NCI-H748 treated with DMSO at 0.1 percent for 48 hours (cell line): ENCODE data around the gene LHX3.
"Not testable (repeated sequence)": the region's sequence is repeated elsewhere in the genome, so short reads cannot be mapped to it uniquely, and the experiment has no call there.

ENCODE experiments used
- DNase-seq: peaks from one replicate; lab custom pipeline; 2025; lab: John Stamatoyannopoulos, UW

The LHX3 gene

GRCh38 chr9:136241542-136241941, 36.6 kb upstream of the LHX3 start:
- DNase-seq, result no peak

DNA sequence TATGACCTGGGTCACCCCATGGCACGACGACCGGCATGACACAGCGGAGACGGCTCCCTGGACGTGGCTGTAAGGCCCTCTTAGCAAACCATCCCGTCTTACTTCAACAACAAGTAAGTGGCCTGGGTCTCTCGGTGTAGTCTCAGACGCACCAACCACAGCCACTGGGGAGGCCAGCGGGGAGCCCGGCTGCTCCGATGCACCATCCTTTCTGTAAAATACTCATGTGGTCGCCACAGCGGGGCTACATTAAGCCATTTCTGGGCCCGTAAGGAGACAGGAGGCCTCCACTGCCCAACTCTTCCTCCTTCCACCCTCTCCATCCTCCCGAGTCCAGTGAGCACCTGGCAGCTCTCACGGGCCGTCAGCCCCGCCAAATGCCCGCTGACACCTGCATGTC, 36.0 kb upstream of the LHX3 start:
- no peak for DNase-seq

DNA sequence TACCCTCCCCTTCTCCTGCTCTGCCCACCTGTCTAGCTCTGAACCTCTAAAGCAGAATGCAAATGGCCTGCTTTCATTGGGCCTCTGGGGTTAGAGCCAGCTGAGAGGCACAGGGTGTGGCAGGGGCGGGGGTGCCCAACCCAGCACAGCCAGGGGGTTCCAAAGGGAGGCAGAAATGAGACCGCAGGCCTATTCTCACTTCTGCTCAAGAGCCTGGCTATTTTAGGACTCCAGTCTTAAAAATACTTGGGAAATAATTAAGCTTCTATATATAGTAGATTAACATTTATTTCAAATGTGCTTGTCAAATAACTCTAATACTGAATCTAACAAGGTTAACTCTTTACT, 35.0 kb upstream of the LHX3 start:
- DNase-seq, result no peak

DNA sequence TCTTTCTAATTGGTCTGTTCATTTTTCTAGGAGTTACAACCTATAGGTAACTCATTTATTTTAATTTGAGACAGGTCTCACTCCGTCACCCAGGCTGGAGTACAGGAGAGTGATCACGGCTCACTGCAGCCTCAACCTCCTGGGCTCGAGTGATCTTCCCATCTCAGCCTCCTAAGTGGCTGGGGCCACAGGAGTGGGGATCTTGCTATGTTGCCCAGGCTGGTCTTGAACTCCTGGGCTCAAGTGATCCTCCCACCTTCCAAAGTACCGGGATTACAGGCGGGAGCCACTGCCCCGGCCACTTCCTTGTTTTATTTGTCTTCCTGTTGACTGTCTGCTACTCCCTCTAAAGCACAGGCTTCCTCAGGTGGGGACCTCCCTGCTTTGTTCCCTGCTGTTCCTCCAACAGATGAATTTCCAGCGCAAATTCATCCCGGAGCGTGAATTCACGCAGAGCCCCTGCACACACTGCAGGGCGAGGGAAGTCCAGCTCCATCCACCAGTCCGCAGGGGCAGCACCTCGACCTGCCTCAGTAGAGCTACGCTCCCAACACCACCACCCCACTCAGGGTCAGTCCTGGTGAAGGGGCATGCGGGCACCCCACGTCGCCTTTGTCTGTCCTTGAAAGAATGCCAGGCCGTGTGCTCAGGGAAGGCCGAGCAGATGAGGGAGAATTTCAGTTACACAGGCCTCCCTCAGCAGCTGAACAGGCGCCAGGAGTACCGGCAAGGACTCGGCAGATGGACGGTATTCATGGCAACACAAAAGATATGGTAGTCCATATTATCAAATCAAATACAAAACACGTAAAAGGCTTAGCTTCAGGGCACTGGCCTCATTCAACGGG, 34.4 kb upstream of the LHX3 start:
- DNase-seq, result no peak

- no peak for DNase-seq
Observed at GRCh38 chr9:136238342-136238732, 33.4 kb upstream of the LHX3 start.

GRCh38 chr9:136237486-136238341, 32.8 kb upstream of the LHX3 start:
- no peak for DNase-seq

DNA sequence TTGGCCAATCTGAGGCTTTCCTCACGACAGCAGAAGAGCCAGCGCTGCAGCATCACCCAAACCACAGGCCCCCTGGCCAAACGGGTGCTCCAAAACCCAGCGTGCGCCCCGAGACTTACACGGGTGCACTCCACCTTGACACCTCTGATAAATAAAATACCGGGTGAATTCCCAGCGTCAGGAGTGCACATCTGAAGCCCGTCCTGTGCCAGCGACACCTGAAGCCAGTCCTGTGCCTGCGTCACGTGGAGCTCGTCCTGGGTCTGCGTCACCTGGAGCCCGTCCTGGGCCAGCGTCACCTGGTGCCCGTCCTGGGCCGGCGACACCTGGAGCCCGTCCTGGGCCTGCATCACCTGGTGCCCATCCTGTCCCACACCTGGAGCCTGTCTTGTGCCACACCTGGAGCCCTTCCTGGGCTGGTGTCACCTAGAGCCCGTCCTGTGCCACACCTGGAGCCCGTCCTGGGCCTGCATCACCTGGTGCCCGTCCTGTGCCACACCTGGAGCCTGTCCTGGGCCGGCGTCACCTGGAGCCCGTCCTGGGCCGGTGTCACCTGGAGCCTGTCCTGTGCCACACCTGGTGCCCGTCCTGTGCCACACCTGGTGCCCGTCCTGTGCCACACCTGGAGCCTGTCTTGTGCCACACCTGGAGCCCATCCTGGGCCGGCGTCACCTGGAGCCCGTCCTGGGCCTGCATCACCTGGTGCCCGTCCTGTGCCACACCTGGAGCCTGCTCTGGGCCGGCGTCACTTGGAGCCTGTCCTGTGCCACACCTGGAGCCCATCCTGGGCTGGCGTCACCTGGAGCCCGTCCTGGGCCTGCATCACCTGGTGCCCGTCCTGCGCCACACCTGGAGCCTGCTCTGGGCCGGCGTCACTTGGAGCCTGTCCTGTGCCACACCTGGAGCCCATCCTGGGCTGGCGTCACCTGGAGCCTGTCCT, 31.8 kb upstream of the LHX3 start:
- DNase-seq, result not testable (repeated sequence)

DNA sequence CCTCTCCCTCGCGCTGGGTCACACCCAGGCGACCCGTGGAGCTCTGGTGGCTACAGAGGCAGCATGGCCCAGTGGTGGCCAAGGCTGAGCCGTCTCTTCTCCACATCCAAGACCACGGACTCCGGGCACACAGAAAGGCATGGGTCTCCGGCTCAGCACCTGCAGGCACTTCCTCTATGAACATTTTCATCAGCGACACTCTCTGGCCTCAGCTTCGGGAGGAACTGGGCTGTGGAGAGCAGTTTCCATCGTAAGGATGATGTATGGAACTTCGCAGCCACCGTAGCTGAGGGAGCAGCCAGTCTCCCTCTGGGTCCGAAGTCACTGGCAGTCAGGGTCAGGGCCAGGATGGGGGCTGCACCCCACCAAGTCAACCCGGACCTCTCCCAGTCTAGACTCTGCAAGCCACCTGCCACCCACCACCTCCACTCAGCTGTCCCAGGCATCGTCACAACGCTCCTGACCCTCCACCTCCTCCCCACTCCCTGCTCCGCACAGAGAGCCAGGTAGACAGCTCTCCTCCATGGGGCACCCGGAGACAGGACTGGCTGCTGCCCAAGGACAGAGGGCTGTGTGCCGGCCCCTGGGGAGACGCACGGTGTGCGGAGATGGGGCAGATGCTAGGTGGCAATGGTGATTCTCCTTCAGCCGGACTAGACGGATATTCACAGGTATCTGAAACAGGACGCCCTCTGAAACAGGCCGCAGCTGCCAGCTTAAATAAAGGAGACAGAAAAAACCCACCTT, 31.0 kb upstream of the LHX3 start:
- no peak for DNase-seq

DNA sequence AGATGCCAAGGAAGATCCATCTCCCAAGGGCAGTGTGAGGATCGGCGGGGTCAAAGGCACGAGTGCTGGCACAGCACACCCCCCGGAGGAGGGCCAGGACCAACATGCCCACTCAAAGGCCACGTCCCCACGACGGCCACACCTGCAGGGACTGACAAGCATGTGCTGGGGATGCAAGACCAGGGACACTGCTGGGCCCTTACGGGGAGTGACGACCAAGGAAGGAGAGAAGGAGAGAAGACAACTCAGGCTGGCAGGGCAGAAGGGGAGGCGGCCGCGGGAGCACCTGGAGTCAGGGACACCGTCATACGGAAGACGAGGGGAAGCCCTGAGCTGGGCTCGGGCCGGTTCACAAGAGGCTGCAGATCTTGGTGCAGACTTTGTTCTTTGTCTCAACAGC, 30.2 kb upstream of the LHX3 start:
- no peak for DNase-seq

DNA sequence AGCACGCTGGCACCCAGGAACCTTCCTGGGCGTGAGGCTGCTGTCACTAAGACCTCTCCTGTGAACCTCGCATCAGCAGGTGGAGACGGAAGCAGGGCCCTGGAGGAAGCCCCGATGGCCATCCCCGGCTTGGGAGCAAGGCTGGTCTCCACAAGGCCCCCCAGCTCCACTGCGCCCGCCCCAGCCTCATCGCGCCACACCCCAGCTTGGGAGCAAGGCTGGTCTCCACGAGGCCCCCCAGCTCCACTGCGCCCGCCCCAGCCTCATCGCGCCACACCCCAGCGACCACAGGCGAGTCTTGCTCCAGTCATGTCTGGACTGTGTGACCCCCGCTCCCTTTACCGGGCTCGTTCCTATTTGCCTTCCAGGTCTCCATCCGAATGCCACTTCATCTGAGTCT, 29.7 kb upstream of the LHX3 start:
- DNase-seq, result no peak

DNA sequence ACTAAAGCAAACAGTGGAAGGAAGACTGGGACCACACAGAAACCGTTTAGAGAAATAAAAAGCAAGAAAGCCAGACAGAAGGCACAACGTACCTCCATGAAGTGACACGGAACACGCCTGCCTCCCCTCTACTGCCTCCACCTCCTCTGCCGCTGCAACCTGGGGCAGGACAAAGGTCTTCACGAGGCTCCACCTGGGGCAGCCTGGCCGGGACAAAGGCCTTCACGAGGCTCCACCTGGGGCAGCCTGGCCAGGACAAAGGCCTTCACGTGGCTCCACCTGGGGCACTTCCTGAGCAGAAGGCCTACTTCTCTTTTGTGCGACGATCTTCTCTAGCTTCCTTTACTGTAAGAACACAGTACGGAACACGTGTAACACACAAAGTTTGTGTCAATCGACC, 28.9 kb upstream of the LHX3 start:
- DNase-seq, result no peak

- no peak for DNase-seq
Observed at GRCh38 chr9:136233411-136233810, 28.5 kb upstream of the LHX3 start.

- no peak for DNase-seq
Observed at GRCh38 chr9:136232969-136233368, 28.0 kb upstream of the LHX3 start.

- DNase-seq, result no peak
Observed at GRCh38 chr9:136231478-136232297, 26.8 kb upstream of the LHX3 start.

GRCh38 chr9:136230773-136231172, 25.8 kb upstream of the LHX3 start:
- no peak for DNase-seq

- no peak for DNase-seq
Observed at GRCh38 chr9:136230365-136230764, 25.4 kb upstream of the LHX3 start.

DNA sequence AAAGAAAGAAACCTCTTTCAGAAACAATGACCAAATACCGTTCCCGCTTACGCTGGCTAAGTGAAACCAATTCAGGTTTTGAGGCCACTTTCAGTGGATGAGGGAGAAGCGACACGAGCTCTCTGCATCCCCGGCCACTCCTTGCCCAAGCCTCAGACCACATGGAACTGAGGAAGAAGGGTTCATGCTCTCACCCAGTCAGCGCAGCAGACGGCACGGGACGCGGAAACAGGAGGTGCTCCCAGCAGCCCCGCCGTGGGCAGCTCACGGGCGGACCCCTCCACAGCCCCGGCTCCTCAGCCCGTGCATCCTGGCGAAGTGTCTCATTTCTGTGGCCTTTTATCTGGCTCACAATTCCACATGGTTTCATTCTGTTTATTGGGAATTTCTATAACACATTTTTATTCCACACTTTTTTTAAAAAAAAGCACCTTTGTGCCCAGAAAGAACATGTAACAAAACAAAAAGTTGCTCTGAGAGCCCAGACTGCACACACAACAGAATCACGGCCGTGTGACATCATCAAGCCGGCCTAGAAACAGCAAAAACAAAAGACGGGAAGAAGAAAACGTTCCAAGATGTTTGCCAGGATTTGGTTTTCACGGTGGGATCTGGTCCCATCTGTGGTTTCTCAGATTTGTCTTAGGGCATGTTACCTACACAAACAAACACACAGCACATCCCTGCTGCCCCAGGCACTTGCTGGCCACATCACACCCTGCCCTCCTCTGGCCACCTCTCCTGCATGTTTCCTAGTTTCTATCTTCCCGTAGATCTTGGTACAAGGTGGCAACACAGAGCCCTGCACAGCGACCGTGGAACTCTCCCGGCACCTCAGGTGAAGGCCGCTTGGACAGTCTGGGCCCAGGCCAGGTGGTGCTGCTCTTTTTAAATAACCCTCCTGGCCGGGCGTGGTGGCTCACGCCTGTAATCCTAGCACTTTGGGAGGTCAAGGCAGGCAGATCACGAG, 24.5 kb upstream of the LHX3 start:
- DNase-seq, result no peak

DNA sequence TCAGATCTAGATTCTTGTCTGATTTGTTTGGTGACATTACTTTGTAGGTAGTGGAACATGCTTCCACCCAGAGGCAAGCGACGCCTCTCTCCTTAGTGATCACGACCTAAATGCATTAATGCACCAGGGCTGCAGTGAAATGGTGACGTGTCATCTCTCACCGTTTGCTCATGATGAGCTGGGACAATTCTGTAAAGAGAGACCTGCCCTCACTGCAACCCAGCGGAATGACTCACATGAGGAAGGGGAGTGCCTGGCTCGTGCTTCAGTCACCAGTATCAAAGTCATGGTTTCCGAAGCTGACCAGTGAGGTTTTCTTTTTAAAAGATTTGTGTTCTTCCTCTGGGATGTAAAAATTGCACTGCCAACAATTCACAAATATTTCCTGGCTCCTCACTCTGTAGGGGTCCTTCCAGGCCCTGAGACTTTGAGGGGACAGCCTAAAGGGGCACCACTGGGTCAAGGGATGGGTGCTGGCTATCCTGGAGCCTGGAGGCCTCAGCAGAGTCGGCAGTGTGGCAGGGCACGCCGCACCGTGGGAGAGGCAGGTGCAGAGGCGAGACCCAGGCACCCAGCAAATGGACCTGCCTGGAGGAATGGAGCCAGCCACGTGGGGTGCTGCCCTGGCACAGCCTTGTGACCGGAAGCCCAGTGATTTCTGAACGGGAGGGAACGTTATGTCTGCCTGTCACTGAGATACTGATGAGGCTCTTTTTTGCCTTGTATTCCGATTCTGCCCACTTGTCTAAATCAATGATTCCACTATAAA, 23.4 kb upstream of the LHX3 start:
- DNase-seq, result no peak
